Daoy (cell line): ENCODE results near the gene NHSL2. TPM values are rescaled to one million over a fixed set of nuclear protein-coding genes. Genes with fewer than 3 reads are reported as not detected.

Experiments
- DNase-seq: peaks from one replicate; pipeline ENCODE4 v3.0.0-alpha.2; 2015; ENCODE audit warnings: low read depth
- total RNA-seq: library from RNA; depleted of rRNA; stranded (reverse); fragments of >200 nt; shearing (Covaris generic); gene quantifications from 2 replicates; pipeline ENCODE4 v1.2.3, GENCODE V29; 2014

Gene NHSL2
- total RNA-seq, 1 experiment from 2014 or later, result 1.4 TPM

DNA sequence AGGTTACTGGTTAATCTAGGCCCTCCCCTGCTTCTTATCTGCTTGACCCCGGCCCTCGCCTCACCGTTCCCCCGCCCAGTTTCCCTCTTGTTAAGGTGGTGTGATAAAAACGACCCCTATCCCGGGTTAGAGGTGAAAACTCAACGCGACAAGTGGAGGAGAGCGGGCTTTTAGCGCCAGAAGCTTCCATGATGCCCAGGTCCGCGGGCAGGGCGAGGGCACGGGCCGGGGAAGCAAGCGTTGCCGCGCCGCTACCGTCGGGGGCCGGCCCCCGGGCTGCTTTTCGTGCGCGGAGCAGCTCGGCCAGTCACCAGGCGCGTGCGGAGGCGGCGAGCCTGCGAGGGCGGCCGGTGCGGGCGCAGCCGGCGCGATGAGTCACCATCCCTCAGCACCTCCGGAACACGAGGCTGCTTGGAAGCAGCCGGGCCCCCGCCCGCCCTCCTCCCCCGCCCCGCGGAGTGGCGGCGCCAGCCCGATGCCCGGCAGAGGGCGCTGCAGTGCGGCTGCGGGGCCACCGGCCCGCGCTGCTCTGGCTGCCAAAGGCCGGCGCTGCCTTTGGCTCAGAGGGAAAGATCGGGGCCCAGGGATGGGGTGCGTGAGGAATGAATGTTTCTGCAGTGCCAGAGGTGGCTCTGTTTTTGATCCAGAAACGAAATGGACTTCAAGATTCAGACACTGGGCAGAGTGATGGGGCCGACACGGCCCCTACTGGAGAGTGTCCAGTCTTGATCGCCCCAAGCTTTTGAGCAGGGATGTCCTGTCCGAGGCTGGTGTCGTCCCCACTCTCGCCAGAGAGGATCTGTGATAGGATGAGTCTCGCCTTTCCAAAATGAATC, 107.8 kb downstream of the NHSL2 start:
- DNase-seq, result peak; percentile 91

DNA sequence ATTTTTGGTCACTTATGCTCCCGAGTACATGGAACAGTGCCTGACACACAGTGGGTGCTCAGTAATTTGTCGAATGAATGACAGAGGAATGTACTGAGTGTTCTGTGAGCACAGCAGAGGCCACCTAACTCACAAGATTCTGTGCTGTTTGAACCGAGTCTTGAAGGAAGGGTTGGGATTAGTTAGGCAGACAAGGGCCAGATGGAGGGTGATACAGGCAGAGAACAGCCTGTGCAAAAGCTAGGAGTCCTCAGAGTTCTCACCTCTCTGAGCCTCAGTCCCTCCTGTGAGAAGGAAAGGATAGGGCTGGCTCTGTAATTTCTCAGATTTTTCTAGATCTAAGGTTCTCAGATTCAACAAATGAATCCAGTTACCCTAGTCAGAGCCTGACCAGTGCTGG, 108.8 kb downstream of the NHSL2 start:
- DNase-seq, result no peak

DNA sequence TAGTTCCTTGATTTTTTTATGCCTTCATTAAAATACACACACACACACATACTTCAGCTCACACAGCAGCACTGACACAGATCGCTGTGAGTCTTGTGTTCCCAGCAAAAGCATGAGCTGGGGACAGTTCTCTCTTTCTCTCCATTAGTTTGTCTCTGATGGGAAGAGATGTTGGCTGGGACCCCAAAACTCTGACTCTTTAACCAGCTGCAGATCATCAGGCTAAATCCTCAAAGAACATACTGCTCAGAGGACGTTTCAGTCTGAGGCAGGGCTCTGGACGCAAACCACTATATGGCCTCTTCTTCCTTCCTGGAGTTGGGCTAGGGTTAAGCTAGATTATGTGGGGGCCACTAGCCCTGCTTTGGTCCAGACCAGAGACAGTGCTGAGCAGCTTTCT, 109.6 kb downstream of the NHSL2 start:
- no peak for DNase-seq

DNA sequence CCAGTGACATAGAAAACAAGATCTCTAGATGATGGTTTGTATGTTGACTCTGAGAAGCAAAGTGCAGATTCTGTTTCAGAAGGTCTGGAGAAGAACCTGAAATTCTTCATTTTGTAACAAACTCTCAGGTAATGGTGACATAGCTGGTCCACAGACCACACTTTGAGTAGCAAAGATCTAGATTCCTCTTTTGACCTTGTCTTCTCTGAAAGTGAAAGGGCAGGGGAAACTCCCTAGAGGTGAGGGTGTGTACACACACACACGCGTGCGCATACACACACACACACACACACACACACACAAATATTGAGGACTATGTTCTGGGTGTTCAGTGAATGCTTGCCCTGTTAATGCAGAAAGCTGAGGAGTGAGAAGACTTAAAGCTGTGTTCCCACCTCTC, 110.1 kb downstream of the NHSL2 start:
- DNase-seq, result no peak

DNA sequence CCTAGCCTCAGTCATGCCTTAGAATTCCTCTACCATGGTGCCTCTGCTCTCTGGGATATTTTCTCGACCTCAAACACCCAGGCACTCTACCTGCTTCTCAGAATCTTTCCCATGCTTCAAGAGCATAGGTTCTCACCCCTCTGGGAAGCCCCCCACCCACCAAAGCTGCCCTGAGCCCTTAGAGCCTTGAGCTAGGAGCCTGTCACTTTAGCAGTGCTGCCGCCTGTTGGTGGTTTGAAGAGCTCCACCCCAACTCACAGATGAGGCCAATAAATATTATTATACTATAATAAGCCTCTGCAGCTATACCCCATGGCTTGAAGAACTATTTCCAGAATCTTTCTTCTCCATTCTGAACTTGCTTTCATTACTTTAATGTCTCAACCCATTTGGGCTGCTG, 111.3 kb downstream of the NHSL2 start:
- no peak for DNase-seq

DNA sequence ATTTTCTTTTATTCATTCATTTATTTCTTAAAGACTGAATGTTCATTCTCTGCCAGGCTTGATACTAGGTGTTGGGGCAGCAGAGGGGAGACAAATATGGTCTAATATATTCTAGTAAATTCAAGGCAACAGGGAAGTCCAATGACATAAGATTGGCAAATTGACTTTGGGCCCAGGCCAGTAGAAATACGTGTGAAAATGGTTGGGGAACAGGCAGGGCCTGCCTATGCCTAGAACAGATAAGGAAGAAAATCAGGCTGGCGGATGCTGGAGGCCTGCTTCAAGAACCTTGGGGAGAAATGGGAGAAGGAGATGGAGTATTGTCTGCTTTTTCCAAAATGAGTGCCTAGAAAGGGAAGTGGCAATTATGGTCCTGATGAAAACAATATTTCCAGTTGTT, 112.4 kb downstream of the NHSL2 start:
- no peak for DNase-seq

DNA sequence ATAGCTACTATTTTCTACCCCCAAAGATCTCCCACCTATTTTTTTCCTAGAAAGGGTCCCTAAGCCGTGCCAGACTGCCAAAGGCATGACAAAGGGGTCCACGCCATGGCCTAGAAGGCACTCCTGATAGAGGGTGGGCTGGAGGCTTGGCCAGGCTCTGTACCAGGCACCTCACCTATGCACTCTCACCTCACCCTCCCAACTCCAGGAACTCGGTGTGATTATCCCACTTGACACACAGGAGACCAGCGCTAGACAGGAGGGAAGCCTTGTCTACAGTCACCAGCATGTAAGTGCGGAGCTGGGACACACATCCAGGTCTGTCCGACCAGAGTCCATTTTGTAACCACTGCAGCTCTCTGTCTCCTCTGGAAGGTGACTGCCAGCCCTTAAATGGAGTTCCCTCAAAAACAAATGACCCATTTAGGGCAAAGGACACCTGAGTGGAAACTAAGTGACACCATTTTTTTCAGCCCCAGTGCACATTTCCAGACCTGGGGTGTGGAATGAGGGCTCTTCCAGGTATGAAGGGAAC, 114.7 kb downstream of the NHSL2 start:
- no peak for DNase-seq

DNA sequence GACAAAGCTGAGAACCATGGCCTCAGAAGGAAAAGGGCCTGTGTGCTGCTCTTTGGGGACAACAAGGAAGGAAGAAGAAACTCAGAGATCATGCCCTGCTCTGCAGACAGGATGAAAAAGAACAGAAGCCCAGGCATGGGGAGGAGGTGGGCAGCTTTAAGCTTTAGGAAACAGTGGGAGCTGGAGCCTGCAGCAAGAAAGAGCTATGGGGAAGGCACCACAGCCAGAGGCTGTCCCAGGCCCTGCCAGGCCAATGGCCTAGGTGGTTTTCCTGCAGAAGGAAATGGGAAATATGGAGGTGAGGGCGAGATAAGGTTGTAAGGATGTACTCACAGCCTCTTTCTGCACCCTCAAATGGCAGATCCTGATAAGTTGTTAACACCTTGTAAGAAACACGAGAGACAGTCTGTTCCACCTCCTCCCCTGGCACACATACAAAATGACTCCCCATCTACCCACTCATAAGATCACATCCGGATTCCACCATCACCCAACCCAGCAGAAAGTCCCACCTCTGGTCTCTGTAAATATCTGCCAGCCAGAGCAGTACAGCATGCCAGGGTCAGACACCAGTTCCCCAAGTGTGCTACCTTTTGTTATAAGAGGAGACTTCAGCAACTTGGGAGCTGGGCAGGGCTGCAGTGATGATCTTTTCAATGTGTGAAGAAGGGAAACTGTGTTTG, 115.8 kb downstream of the NHSL2 start:
- no peak for DNase-seq

DNA sequence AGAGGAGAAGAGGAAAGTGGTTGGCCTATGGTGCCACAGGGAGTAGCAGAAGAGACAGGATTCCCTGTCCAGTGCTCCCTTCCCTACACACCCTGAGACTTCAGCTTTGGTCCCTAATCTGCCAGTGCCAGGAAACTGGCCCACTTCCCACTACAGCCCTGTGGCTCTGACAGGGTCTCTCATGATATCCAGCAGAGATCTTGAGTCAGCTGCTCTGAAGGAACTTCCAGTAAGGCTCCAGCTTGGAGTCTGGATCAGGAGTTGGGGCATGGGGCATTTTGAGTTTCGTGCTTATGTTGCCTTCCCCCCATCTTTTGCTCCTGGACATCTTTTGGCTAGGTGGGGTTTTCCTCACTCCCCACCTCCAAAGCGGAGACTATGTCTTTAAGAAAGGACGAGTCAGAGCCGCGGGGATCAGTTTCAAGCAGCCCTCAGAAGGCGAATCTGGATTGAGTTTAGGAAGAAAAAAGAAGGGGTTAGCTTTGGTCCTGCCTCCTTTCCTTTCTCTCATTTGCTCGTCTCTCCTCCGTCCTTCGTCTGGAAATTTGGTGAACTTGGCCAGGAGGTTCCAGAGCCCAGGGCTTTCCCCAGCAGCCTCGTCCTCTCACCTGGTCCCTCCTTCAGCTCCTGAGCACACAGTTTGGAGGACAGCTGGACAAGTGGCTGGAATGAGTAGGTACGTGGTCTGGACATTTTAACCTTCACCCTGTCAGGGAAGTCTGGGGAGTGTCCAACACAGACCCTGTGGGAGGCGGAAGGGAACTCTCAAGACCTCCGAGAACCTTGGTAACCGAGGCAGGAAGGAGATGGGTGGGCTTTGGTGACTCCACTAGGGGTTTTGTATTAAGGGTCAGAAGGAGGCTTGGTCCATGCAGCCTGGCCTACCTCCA, 116.6 kb downstream of the NHSL2 start:
- DNase-seq, result no peak

DNA sequence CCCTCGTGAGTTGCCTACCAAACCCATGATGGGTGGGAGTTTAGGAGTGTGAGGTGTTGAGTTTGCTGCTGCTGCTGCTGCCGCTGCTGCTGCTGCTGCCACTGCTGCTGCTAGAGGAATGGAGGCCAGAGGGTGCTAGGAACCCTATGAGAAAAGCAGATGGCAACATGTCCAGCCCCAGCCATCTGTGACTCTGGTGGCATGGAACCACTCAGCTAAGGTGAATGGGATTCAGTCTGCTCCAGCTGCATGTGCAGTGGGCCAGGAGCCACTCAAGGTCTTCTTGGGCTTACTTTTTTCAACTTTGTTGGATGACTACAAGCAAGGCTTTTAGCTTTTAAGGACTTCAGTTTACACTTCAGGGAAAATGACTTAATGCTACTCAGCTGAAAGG, 117.3 kb downstream of the NHSL2 start:
- DNase-seq, result no peak

DNA sequence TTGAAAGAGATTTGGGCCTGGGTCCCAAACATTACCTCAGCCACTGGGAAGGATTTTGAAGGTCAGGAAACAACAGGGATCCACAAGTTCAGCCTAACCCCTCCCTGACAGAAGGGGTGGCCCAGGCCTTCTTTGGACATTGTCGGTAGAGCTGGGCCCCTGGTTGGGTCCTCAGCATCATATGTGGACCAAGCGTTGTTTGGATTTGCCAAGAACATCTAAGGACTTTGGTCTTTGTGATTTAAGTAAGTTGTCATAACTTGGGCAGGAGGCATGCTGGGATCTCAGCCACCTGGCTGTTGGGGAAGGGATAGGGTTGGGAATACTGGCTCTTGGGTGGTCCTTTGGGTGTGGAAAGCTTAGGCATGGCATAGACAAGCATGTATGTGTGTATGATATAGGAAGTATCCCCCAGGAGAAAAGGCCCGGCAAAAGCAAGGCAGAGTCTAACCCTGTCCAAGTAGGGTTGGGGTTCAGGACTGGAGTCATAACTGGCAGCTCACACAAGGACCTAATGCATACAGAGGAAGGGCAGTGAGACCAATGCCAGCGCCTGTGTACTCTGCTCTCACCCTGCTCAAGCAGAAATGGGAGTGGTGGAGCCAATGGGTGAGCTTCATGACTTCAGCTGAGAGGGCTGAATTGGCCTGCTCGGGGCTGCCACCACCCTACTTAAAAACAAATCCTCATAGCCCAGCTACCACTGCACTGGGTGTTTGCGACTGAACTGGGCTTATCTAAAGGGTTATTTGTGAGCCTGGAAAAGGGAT, 118.2 kb downstream of the NHSL2 start:
- no peak for DNase-seq

DNA sequence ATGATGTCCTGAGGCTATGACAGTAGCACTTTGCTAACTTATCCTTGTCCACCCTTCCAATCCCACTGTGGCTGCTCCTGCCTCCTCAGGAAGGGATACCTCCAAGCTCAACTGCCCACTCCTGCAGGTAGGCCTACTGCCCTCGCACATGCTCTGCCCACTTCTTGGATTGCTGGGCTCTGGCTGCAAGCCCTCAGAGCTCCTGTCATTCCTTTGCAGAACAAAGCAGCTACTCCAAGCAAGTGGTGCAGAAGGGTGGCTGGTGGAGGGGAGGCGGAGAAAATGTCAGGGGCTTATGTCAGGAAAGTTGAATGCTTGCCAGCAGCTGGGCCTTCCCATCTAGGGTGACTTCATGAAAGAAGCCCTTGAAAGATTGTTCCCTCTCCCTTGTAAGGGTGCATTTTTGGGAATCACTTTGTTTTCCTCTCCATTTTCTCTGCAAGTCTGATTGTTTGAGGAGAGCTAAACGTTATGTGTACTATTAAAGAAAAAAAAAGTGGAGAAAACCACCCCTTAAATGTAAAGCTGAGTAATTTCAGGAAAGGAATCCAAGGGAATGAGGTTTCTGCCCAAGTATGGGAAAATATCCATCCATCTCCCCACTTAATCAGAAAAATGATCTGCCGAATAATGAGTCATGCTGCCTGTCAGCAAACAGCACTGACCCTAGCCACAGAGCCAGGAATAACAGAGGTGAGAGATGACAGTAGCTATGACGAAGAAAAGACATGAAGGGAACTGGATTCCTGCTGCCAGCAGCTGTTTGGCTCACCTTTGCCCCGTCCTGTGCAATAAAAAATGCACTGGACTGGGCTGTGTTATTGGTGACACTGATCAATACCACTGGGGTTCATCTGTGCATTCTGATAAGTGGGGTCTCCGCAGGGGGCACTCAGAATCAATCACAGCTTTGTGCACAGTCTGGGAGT, 119.1 kb downstream of the NHSL2 start:
- peak; percentile 82 for DNase-seq

DNA sequence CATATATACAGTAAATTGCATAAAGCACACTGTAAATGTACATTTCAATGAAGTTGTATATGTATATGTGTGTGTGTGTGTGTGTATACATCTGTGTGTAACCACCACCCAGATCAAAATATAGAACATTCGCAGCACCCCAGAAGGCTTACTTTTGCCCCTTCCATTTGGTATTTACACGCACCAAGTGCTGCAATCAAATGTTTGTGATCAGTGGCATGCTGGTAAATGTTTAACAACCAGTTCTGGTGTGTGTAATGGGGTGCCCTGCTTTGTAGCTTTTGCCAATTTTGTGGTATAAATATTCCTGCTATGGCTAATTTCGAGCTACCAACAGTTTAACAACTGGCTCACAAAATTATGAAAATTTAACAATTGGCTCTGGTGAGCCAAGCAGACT, 119.8 kb downstream of the NHSL2 start:
- no peak for DNase-seq

DNA sequence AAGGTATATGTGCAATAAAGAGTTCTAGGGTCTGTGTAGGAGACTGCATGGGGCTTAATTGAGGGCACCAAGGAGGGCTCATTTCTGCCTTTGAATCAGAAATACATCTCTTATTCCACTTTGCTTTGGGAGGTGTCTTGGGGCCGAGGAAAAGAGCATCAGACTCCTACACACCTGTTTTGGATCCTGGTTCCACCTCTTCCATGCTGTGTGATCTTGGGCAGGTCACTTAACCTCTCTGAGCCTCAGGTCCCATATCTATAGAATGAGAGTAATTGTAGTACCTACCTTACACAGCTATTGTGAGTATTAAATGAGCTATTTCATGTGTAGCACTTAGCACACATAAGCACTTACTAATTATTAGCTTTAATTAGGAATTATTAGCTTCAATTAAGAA, 120.5 kb downstream of the NHSL2 start:
- DNase-seq, result no peak

DNA sequence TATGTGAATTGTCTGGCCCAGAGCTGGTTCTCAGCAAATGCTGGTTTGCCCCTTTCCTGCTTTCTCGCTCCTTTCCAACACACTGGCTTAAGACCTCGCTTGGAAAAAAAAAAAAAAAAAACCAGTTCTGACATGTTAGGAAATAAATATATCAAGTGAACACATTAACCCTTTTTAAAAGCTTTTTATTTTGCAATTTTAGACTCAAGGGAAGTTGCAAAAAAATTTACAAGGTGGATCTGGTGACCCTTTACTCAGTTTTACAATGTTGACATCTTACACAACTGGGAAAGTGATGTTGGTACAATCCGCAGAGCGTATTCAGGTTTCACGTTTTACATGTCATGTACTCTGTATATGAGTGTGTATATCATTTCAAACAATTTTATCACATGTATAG, 121.0 kb downstream of the NHSL2 start:
- no peak for DNase-seq

DNA sequence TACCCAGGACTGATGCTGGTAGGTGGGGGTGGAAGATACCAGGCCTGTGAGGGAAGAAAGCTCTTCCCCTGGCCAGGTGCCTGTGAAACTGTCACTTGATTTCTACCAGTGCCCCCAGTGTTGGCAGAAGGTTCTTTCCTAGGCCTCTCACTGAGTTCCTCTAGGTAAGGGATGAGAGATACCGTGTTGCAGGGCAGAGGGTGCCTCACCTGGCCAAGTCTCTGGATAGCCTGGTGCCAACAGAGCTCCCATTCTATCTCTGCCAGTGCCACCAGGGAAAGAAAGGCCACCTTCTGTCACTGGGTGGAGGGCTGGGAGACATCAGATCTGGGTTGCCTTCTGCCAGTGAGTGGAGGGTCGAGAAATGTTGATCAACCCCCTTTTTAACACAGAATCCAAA, 127.0 kb downstream of the NHSL2 start:
- DNase-seq, result no peak

DNA sequence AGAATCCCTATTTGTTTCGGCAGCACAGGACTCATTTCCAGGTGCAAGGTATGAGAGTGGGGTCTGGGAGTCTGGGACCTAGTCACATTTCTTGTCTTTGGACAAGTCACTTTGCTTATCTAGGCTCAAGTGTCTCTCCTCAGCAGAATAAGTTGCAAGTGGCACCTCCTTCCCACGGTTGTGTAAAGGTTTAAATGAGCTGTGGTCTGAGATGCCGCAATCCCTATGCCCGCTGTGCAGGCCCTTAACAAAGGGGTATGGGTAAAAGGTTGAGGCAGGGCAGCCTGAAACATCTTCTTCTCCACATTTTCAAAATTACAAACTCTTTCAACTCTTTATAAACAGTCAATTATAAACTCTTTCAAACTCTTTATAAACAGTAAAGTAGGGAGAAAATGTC, 127.4 kb downstream of the NHSL2 start:
- no peak for DNase-seq

DNA sequence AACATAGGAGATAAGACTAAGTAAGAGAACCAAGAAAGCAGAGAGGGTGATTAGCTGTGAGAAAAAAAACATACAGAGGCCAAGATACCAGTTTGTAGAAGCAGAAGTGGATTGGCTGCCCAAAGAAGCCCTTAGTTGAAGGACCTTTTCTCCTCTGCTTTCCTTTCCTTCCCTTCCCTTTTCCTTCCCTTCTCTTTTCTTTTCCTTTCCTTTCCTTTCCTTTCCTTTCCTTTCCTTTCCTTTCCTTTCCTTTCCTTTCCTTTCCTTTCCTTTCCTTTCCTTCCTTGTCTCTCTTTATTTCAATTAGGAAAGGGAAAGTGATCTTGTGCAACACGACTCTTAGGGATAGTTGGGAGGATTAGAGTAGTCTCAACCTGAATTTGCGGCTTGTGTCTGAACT, 128.2 kb downstream of the NHSL2 start:
- no peak for DNase-seq

DNA sequence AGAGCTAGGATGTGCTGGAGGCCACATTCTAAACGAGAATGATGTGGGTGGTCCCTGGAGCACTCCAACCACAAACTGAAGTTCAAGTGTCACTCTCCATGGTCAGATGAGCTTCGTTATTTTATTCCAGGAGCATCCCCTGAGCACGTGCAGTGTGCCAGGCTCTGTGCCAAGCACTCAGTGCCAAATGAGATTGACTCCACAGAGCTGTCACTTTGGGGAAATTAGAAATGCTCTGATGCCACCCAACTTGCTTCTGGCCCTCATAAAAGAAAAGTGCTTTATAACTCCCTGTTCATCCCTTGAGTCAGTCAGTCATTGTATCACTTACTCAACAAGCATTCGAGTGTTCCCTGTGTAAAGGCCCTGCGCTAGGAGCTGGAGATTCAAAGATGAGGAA, 129.9 kb downstream of the NHSL2 start:
- no peak for DNase-seq

DNA sequence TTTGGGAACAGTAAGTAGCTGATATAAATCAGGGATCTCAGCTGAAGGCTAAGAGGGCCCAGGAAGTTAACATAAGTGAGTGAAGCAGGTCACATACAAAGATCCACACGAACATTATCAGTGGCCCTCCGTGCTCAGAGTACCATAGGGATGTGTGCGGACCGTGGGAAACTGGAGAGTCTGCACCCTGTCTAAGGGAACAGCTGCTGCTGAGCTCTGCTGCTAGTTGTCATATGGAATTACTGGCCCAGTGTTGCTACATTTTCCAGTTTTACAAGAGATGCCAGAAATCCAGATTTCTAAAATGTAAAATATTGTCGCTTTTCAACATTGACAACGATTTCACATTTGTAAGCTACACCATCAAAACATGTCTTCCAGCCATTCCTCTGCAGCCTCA, 130.5 kb downstream of the NHSL2 start:
- DNase-seq, result no peak
